B cell (primary cell): ENCODE data around the gene DNAH6. TPM values are rescaled to one million over a fixed set of nuclear protein-coding genes. Genes with fewer than 3 reads are reported as not detected.

ENCODE experiments used
- ATAC-seq: fragments of 200-7000 bp; cut with Tn5 transposase; one replicate; pipeline ENCODE4 v1.10.0; 2021; ENCODE audit warnings: low read depth, mild to moderate bottlenecking, moderate number of reproducible peaks, moderate library complexity
- CTCF ChIA-PET: fragments of 350-600 bp; sonication (Branson Sonifier 250); formaldehyde crosslinking; loops from one replicate; lab custom pipeline; 2021; ENCODE audit warnings: antibody characterized with exemption, inconsistent platforms; lab: Charles Lee
- POLR2A ChIA-PET: fragments of 350-600 bp; sonication (Branson Sonifier 250); formaldehyde crosslinking; loops from one replicate; lab custom pipeline; 2021; ENCODE audit warnings: antibody characterized with exemption; lab: Charles Lee
- DNase-seq: peaks from one replicate; pipeline ENCODE4 v3.0.0; 2013
- H2AFZ ChIP-seq: 2 replicates; pipeline ENCODE4 v1.6.1; 2012; ENCODE audit warnings: mild to moderate bottlenecking, low read depth, low read length; ENCODE audit not compliant: insufficient read depth, poor library complexity, severe bottlenecking
- H3K27ac ChIP-seq, 2 donors: 1 replicate in 1 of 2; 2 replicates in 1 of 2; pipeline ENCODE4 v1.5.1; 2012 to 2013; ENCODE audit warnings: low read length in 2 of 2, mild to moderate bottlenecking in 2 of 2, moderate library complexity in 1 of 2
- H3K27me3 ChIP-seq, 4 experiments: fragments of 200-600 bp in 1 of 4; sonication (generic) in 1 of 4; replicated peaks in 1 of 4; 1 replicate in 2 of 4; 2 replicates in 2 of 4; pipeline versions ENCODE4 v1.6.1 to v1.7.0; 2013 to 2016; ENCODE audit warnings: low read length in 3 of 4, mild to moderate bottlenecking in 2 of 4, mixed read lengths in 1 of 4, moderate library complexity in 1 of 4; ENCODE audit not compliant: insufficient read depth in 4 of 4, control insufficient read depth in 3 of 4; ENCODE audit errors: control extremely low read depth in 1 of 4
- H3K36me3 ChIP-seq, 2 experiments: replicated peaks in 1 of 2; 1 replicate in 1 of 2; 2 replicates in 1 of 2; pipeline versions ENCODE4 v1.6.1 to v1.7.1; 2013; ENCODE audit warnings: low read length in 1 of 2; ENCODE audit not compliant: insufficient read depth in 2 of 2, control insufficient read depth in 1 of 2; ENCODE audit errors: control extremely low read depth in 1 of 2, extremely low read depth in 1 of 2
- H3K4me1 ChIP-seq, 2 donors: fragments of 200-600 bp in 1 of 2; sonication (generic) in 1 of 2; 1 replicate in 1 of 2; 2 replicates in 1 of 2; pipeline versions ENCODE4 v1.5.1 to v1.6.1; 2013 to 2017; ENCODE audit warnings: low read length in 2 of 2; ENCODE audit not compliant: control insufficient read depth in 2 of 2, insufficient read depth in 2 of 2
- H3K4me2 ChIP-seq: replicated peaks from 2 replicates; pipeline ENCODE3; 2012; ENCODE audit warnings: mild to moderate bottlenecking, low read depth, low read length; ENCODE audit not compliant: poor library complexity, severe bottlenecking
- H3K4me3 ChIP-seq, 5 experiments: fragments of 200-600 bp in 1 of 5; sonication (generic) in 1 of 5; 1 replicate in 3 of 5; 2 replicates in 2 of 5; pipeline versions ENCODE4 v1.5.1 to v1.7.0; 2011 to 2016; ENCODE audit warnings: low read length in 4 of 5, mild to moderate bottlenecking in 4 of 5, low read depth in 2 of 5, control low read depth in 1 of 5, moderate library complexity in 1 of 5; ENCODE audit not compliant: insufficient read depth in 1 of 5; ENCODE audit errors: control extremely low read depth in 1 of 5, extremely low read depth in 1 of 5
- H3K79me2 ChIP-seq: fragments of 200-600 bp; sonication (generic); one replicate; pipeline ENCODE4 v1.6.0; 2016; ENCODE audit warnings: low read length; ENCODE audit not compliant: control insufficient read depth, insufficient read depth
- H3K9ac ChIP-seq: fragments of 200-600 bp; sonication (generic); 2 replicates; pipeline ENCODE4 v1.6.1; 2017; ENCODE audit warnings: mild to moderate bottlenecking, low read length, moderate library complexity
- H3K9me3 ChIP-seq, 3 donors: one replicate each; pipeline versions ENCODE4 v1.6.1 to v1.7.1; 2013; ENCODE audit warnings: low read length in 2 of 3; ENCODE audit not compliant: control insufficient read depth in 2 of 3, insufficient read depth in 1 of 3; ENCODE audit errors: control extremely low read depth in 1 of 3
- H4K20me1 ChIP-seq: 2 replicates; pipeline ENCODE4 v1.6.0; 2012; ENCODE audit warnings: mild to moderate bottlenecking, low read length; ENCODE audit not compliant: insufficient read depth, control insufficient read depth, poor library complexity, severe bottlenecking
- H3K27ac Mint-ChIP-seq: one replicate; pipeline ENCODE4 v1.8.0; 2021; ENCODE audit warnings: mixed read lengths
- H3K27me3 Mint-ChIP-seq: one replicate; pipeline ENCODE4 v1.8.0; 2021; ENCODE audit warnings: mixed read lengths
- H3K4me1 Mint-ChIP-seq: one replicate; pipeline ENCODE4 v1.8.0; 2021; ENCODE audit warnings: mixed read lengths
- H3K4me3 Mint-ChIP-seq: one replicate; pipeline ENCODE4 v1.8.0; 2021; ENCODE audit warnings: mixed read lengths
- H3K9me3 Mint-ChIP-seq: one replicate; pipeline ENCODE4 v1.8.0; 2022; ENCODE audit warnings: mixed read lengths; ENCODE audit not compliant: insufficient read depth
- CTCF ChIP-seq: fragments of 200-600 bp; IDR thresholded peaks from one replicate; pipeline ENCODE4 v1.8.0; 2022; ENCODE audit warnings: antibody characterized with exemption, mild to moderate bottlenecking
- EZH2 ChIP-seq: IDR thresholded peaks from 2 replicates; pipeline ENCODE4 v1.6.1; 2012; ENCODE audit warnings: borderline replicate concordance, low read depth, mild to moderate bottlenecking, moderate library complexity, low read length; ENCODE audit not compliant: insufficient read depth, poor library complexity, severe bottlenecking
- WGBS: methylation state at CpG from one replicate; pipeline ENCODE4 v1.1.5; 2013; ENCODE audit warnings: missing lambda C conversion rate; ENCODE audit not compliant: insufficient coverage; 5-methylcytosine and 5-hydroxymethylcytosine counted together
- intact Hi-C: fragments of 100-400 bp; cut with micrococcal nuclease; formaldehyde crosslinking; loops from one replicate; pipeline ENCODE4 v1.10.0; 2022
- polyA plus RNA-seq: library from polyadenylated mRNA; depleted of rRNA; stranded (reverse); fragments of >200 nt; gene quantifications from 2 replicates; pipeline ENCODE4 v1.2.3, GENCODE V29; 2012
- total RNA-seq, 2 donors: library from RNA; stranded (reverse); fragments of 120-200 nt in 1 of 2; gene quantifications; 1 replicate in 1 of 2; 2 replicates in 1 of 2; pipeline versions ENCODE4 v1.2.3 to v1.2.4, GENCODE V29; 2013 to 2022

The DNAH6 gene
- total and polyA plus RNA-seq, 2 donors (not counting 1 experiment from before 2014, with no cell fraction given), result 0.01 to 1.9 TPM

- Histone ChIP-seq H4K20me1 (no peaks in the 10 kb centered on the region), H3K27me3 (no peaks in the 10 kb centered on the region), H3K9ac (no peak overlapping the region), H3K4me1 (no peaks in the 10 kb centered on the region), H3K27ac (no peak overlapping the region), H3K79me2 (no peaks in the 10 kb centered on the region), H3K36me3 (no peaks in the 10 kb centered on the region), H3K4me3 (no peak overlapping the region), H3K9me3 (peaks cover 0 to 8% (median 2%) of the 10 kb centered on the region in 3 donors), H2AFZ (no peak overlapping the region), H3K4me2 (no peak overlapping the region)
- Mint-ChIP-seq H3K9me3 (peaks cover 4% of the 10 kb centered on the region), H3K4me3 (no peak overlapping the region), H3K4me1 (no peaks in the 10 kb centered on the region), H3K27ac (no peak overlapping the region), H3K27me3 (peaks cover 6% of the 10 kb centered on the region)
- DNase-seq, result no peak
- 100% methylated on average over 3 of the region's 3 CpGs for WGBS
- TF ChIP-seq EZH2, result no peak
- TF ChIP-seq CTCF, result no peak
- intact Hi-C loops, result no loop called here
- CTCF ChIA-PET, result no interaction called here
- ATAC-seq, result no peak
- POLR2A ChIA-PET, result no interaction called here
Measured at GRCh38 chr2:84700006-84700405, 183.7 kb downstream of the DNAH6 start.

GRCh38 chr2:84701880-84702279, 185.6 kb downstream of the DNAH6 start:
- H3K4me2 ChIP-seq, result no peak overlapping the region
- peaks cover 4% of the 10 kb centered on the region for H3K9me3 Mint-ChIP-seq

More at GRCh38 chr2:84701880-84702279, 185.6 kb downstream of the DNAH6 start:
- H3K9me3 ChIP-seq, result peaks cover 0 to 8% (median 2%) of the 10 kb centered on the region in 3 donors
- TF ChIP-seq CTCF (no peak), EZH2 (no peak)
- WGBS, result 86% methylated on average over 1 of the region's 1 CpG
- no peaks in the 10 kb centered on the region for H3K27me3 ChIP-seq
- no peak overlapping the region for H3K27ac ChIP-seq
- CTCF ChIA-PET, result no interaction called here
- intact Hi-C loops, result no loop called here
- DNase-seq, result no peak
- no peaks in the 10 kb centered on the region for H3K79me2 ChIP-seq
- H3K36me3 ChIP-seq, result no peaks in the 10 kb centered on the region
- POLR2A ChIA-PET, result no interaction called here
- H3K27ac Mint-ChIP-seq, result no peak overlapping the region
- H2AFZ ChIP-seq, result no peak overlapping the region
- H3K4me3 ChIP-seq, result no peak overlapping the region
- H3K9ac ChIP-seq, result no peak overlapping the region
- no peak overlapping the region for H3K4me3 Mint-ChIP-seq
- no peaks in the 10 kb centered on the region for H3K4me1 Mint-ChIP-seq
- H3K4me1 ChIP-seq, result no peaks in the 10 kb centered on the region
- ATAC-seq, result no peak
- peaks cover 6% of the 10 kb centered on the region for H3K27me3 Mint-ChIP-seq
- H4K20me1 ChIP-seq, result no peaks in the 10 kb centered on the region
